Loucy (cell line): ENCODE measurements around the gene CBX4.

Source experiments
- H2AFZ ChIP-seq: fragments of 200-600 bp; sonication (generic); 2 replicates; pipeline ENCODE4 v1.6.0; 2016; ENCODE audit warnings: antibody characterized with exemption, mild to moderate bottlenecking, low read length, moderate library complexity
- H3F3A ChIP-seq: fragments of 200-600 bp; 2 replicates; pipeline ENCODE4 v1.6.0; 2016; ENCODE audit warnings: antibody characterized with exemption, low read depth, mild to moderate bottlenecking
- H3K27me3 ChIP-seq: fragments of 200-600 bp; sonication (generic); 2 replicates; pipeline ENCODE4 v1.6.1; 2014; ENCODE audit warnings: low read length, mild to moderate bottlenecking; ENCODE audit not compliant: insufficient read depth, poor library complexity, severe bottlenecking
- H3K36me3 ChIP-seq: fragments of 200-600 bp; sonication (generic); 2 replicates; pipeline ENCODE4 v1.6.1; 2016; ENCODE audit warnings: low read length; ENCODE audit not compliant: insufficient read depth
- H3K4me1 ChIP-seq: fragments of 200-600 bp; sonication (generic); 2 replicates; pipeline ENCODE4 v1.5.1; 2014; ENCODE audit warnings: low read length, mild to moderate bottlenecking; ENCODE audit not compliant: insufficient read depth, poor library complexity, severe bottlenecking
- H3K4me2 ChIP-seq: fragments of 200-600 bp; sonication (generic); 2 replicates; pipeline ENCODE4 v1.6.0; 2014; ENCODE audit warnings: antibody characterized with exemption, low read length, low read depth, mild to moderate bottlenecking; ENCODE audit not compliant: poor library complexity, severe bottlenecking
- H3K4me3 ChIP-seq: fragments of 200-600 bp; sonication (generic); 2 replicates; pipeline ENCODE4 v1.5.1; 2014; ENCODE audit warnings: low read length, mild to moderate bottlenecking, mixed read lengths; ENCODE audit not compliant: poor library complexity, severe bottlenecking
- H3K79me2 ChIP-seq: fragments of 200-600 bp; sonication (generic); 2 replicates; pipeline ENCODE4 v1.6.1; 2014; ENCODE audit warnings: low read length; ENCODE audit not compliant: insufficient read depth
- H3K9ac ChIP-seq: fragments of 200-600 bp; sonication (generic); 2 replicates; pipeline ENCODE4 v1.6.0; 2014; ENCODE audit warnings: mild to moderate bottlenecking, low read depth, low read length, moderate library complexity; ENCODE audit not compliant: poor library complexity, severe bottlenecking
- H3K9me2 ChIP-seq: fragments of 200-600 bp; sonication (generic); replicated peaks from 2 replicates; pipeline ENCODE4 v1.6.1; 2016; ENCODE audit warnings: low read depth, low read length, mixed read lengths
- H3K9me3 ChIP-seq: fragments of 200-600 bp; sonication (generic); 2 replicates; pipeline ENCODE4 v1.6.1; 2014; ENCODE audit warnings: mild to moderate bottlenecking, antibody characterized with exemption, low read length, low read depth; ENCODE audit not compliant: insufficient read depth
- H4K20me1 ChIP-seq: fragments of 200-600 bp; sonication (generic); 2 replicates; pipeline ENCODE4 v1.6.0; 2014; ENCODE audit warnings: antibody characterized with exemption, low read length, mild to moderate bottlenecking; ENCODE audit not compliant: insufficient read depth, poor library complexity, severe bottlenecking
- EZH2phosphoT487 ChIP-seq: fragments of 200-600 bp; IDR thresholded peaks from 2 replicates; pipeline ENCODE4 v1.6.1; 2018; ENCODE audit warnings: antibody characterized with exemption, mild to moderate bottlenecking, moderate library complexity, borderline replicate concordance
- TF ChIP-seq, protein P1 (sequence below): fragments of 200-600 bp; sonication (generic); conservative IDR thresholded peaks from 2 replicates; pipeline ENCODE4 v1.5.1; 2014; ENCODE audit warnings: mild to moderate bottlenecking, antibody characterized with exemption, low read length

Gene CBX4

DNA sequence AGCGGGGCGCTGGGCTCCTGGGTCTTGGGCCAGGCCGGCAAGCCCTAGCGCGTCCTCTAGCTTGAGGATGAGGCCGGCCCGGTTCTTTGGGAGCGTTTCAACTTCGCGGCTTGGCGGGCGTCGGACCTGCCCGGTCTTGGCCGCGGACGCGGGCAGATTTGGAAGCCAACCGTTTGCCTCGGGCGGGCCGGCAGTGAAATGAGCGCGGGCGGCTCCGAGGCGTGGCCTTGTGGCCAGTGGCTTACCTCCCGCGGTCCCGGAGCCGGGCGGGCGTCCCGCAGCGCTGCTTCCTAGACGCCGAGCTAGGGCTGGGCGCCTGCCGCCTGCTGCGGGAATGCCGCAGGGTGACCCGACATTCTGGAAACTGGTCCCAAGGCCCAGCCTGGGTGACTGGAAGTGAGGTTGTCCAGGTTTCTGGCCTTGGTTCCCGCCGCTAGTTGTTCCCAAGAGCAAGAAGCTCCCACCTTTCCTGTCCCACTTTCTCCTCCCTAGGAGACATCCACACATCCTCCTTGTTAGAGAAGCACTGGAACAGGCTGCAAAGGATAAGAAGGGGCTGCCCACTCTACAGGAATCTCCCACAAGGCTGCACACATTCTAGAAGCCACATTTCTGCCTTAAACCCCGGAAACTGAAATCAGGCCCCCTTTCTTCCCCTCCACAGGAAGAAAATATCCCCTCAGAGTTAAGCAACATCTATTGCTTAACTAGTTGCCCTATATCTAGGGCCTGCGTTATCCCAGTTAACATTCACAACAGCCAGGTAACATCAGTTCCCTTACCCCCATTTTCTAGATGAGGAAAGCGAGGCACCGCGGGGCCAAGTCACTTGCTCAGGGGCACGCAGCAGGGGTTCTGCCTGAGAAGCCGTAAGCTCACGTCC lies 37.8 kb downstream of the CBX4 start:
- Histone ChIP-seq H3K27me3 (no peaks in the 10 kb centered on the region), H2AFZ (no peak overlapping the region), H3K4me2 (peak overlapping the region; percentile 94), H3K9me3 (no peaks in the 10 kb centered on the region), H4K20me1 (peaks cover 2% of the 10 kb centered on the region), H3K36me3 (no peaks in the 10 kb centered on the region), H3K4me3 (peak overlapping the region; percentile 72), H3K4me1 (peaks cover 62% of the 10 kb centered on the region), H3K79me2 (peaks cover 65% of the 10 kb centered on the region), H3F3A (no peaks in the 10 kb centered on the region), H3K9me2 (no peaks in the 10 kb centered on the region), H3K9ac (peak overlapping the region; percentile 86)
- TF ChIP-seq, protein P1, sequence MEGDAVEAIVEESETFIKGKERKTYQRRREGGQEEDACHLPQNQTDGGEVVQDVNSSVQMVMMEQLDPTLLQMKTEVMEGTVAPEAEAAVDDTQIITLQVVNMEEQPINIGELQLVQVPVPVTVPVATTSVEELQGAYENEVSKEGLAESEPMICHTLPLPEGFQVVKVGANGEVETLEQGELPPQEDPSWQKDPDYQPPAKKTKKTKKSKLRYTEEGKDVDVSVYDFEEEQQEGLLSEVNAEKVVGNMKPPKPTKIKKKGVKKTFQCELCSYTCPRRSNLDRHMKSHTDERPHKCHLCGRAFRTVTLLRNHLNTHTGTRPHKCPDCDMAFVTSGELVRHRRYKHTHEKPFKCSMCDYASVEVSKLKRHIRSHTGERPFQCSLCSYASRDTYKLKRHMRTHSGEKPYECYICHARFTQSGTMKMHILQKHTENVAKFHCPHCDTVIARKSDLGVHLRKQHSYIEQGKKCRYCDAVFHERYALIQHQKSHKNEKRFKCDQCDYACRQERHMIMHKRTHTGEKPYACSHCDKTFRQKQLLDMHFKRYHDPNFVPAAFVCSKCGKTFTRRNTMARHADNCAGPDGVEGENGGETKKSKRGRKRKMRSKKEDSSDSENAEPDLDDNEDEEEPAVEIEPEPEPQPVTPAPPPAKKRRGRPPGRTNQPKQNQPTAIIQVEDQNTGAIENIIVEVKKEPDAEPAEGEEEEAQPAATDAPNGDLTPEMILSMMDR, result no peak
- TF ChIP-seq EZH2phosphoT487, result no peak

DNA sequence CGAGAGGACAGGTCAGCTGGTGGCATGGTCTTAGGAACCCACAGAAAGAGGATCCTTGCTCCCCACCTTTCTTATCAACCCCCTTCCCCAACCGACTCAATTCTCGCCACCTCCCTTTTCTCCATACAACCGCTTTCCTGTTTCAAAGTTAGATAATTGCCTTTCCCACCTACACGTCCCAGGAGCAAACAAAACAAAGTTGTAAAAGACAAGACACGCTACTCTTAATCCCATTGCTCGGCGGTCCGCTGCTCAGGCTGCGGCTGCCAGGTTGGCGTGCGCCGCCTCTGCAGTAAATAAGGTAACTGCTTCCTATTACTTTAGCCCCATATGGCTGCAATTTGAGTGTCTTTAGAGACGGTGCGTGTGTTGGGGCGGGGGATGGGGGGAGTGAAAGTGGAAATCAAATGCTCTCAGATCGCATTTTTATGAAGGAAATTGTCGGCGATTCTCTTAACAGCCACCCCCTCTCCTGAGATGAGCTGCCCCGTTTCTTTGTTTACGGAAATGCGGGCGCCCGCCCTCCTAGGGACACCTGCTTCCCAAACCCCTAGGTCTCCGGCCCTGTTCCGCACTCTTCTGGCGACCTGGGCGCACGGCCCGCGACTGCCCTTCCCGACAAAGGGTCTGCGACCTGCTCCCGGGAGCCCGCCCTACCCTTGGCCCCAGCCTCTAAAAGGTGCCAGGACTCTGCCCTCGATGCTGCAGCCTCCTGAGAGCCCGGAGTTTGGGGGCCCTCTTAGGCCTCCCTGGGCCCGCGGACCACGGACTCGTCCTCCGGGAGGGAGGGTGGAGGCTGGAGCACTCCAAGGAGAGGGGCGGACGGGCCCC lies 38.7 kb downstream of the CBX4 start:
- Histone ChIP-seq H4K20me1 (peaks cover 10% of the 10 kb centered on the region), H3K9me2 (no peaks in the 10 kb centered on the region), H3F3A (no peaks in the 10 kb centered on the region), H3K4me3 (peak overlapping the region; percentile 72), H3K9me3 (no peaks in the 10 kb centered on the region), H2AFZ (peak overlapping the region; percentile 47), H3K79me2 (peaks cover 73% of the 10 kb centered on the region), H3K9ac (peak overlapping the region; percentile 86), H3K36me3 (no peaks in the 10 kb centered on the region), H3K4me1 (peaks cover 63% of the 10 kb centered on the region), H3K27me3 (no peaks in the 10 kb centered on the region), H3K4me2 (peak overlapping the region; percentile 94)
- no peak for TF ChIP-seq EZH2phosphoT487
- TF ChIP-seq, protein P1, result no peak

DNA sequence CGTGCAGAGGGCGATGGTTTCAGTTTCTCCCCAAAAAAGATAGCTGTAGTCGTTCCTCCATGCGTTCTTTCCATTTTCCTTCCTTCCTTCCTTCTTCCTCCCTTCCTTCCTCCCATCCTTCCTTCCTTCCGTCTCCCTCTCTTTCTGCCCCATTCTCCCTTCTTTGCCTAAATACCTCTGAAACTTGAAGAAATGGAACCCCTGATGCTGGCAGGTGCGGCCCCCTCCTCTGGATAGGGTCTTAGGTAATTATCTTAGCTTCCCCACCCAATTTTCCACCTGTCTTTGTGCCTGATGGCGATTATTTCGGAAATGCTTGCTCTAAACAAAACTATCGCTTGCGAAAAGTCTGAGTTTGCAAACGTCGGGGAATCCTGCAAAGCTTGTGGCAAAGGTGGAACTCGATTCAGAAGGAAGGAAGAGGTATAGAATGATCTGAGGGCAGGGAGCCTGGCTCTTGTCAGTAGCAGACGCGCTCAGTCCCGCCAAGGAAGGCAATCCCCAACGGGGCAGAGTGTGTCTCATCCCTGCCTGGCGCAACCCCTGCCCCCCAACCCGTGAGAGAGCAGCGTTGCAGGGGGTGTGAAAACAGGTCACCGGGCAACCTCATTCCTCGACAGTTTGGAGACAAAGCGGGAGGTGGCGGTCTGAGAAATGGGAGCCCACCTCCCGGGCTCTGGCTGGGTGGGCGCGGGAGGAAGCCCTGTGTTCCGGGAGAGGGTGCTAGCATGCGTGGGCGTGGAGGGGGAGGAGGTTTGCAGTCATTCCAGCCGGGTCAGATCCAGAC lies 39.5 kb downstream of the CBX4 start:
- peak overlapping the region; percentile 47 for H2AFZ ChIP-seq
- H3K4me2 ChIP-seq, result peak overlapping the region; percentile 94
- TF ChIP-seq, protein P1, result no peak
- no peak for TF ChIP-seq EZH2phosphoT487
- H3K9ac ChIP-seq, result peak overlapping the region; percentile 86
- H3K4me1 ChIP-seq, result peaks cover 62% of the 10 kb centered on the region
- no peaks in the 10 kb centered on the region for H3K9me3 ChIP-seq
- H3K27me3 ChIP-seq, result no peaks in the 10 kb centered on the region
- H3K4me3 ChIP-seq, result peak overlapping the region; percentile 72
- peaks cover 6% of the 10 kb centered on the region; the same call in 1 of the 2 replicates for H3K36me3 ChIP-seq
- H3K79me2 ChIP-seq, result peaks cover 76% of the 10 kb centered on the region
- no peaks in the 10 kb centered on the region for H3K9me2 ChIP-seq
- H4K20me1 ChIP-seq, result peaks cover 17% of the 10 kb centered on the region
- H3F3A ChIP-seq, result no peaks in the 10 kb centered on the region
